Osteoblast (primary cell): ENCODE results near the gene EFS. TPM values are rescaled to one million over a fixed set of nuclear protein-coding genes. Genes with fewer than 3 reads are reported as not detected.
A peak's percentile ranks its signal among the peaks of the same experiment; 100 is the strongest.

Source experiments
- DNase-seq: peaks from one replicate; pipeline ENCODE4 v3.0.0; 2011; ENCODE audit warnings: low spot score, mixed read lengths; ENCODE audit not compliant: insufficient read length; ENCODE audit errors: missing footprints
- H2AFZ ChIP-seq: 2 replicates; pipeline ENCODE4 v1.6.0; 2011; ENCODE audit warnings: mild to moderate bottlenecking, low read length
- H3K27ac ChIP-seq: 2 replicates; pipeline ENCODE4 v1.5.1; 2011; ENCODE audit warnings: mild to moderate bottlenecking, low read depth, low read length, moderate library complexity
- H3K27me3 ChIP-seq: 2 replicates; pipeline ENCODE4 v1.6.0; 2012; ENCODE audit warnings: mild to moderate bottlenecking, control low read depth, inconsistent platforms, low read length, moderate library complexity; ENCODE audit not compliant: insufficient read depth
- H3K36me3 ChIP-seq: 2 replicates; pipeline ENCODE4 v1.5.1; 2011; ENCODE audit warnings: mild to moderate bottlenecking, low read length, control low read depth, moderate library complexity; ENCODE audit not compliant: insufficient read depth
- H3K4me1 ChIP-seq: 2 replicates; pipeline ENCODE4 v1.5.1; 2011; ENCODE audit warnings: mild to moderate bottlenecking, low read length, control low read depth, moderate library complexity; ENCODE audit not compliant: insufficient read depth
- H3K4me2 ChIP-seq: 2 replicates; pipeline ENCODE4 v1.6.0; 2011; ENCODE audit warnings: mild to moderate bottlenecking, low read length; ENCODE audit not compliant: insufficient read depth
- H3K4me3 ChIP-seq: fragments of 200-600 bp; sonication (generic); 3 replicates; pipeline ENCODE4 v1.5.1; 2012; ENCODE audit warnings: mild to moderate bottlenecking, low read length, inconsistent platforms; ENCODE audit not compliant: insufficient read depth
- H3K79me2 ChIP-seq: 2 replicates; pipeline ENCODE4 v1.6.0; 2012; ENCODE audit warnings: mild to moderate bottlenecking, low read length, control low read depth, inconsistent platforms; ENCODE audit not compliant: insufficient read depth
- H3K9me3 ChIP-seq: 2 replicates; pipeline ENCODE4 v1.5.1; 2011; ENCODE audit warnings: low read depth, low read length, control low read depth
- H4K20me1 ChIP-seq: 2 replicates; pipeline ENCODE4 v1.6.0; 2012; ENCODE audit warnings: mild to moderate bottlenecking, low read length, control low read depth; ENCODE audit not compliant: insufficient read depth
- CTCF ChIP-seq: IDR thresholded peaks from 2 replicates; pipeline ENCODE4 v1.5.1; 2011; ENCODE audit warnings: mild to moderate bottlenecking, low read depth, low read length, moderate library complexity; ENCODE audit errors: extremely low read depth
- total RNA-seq: library from RNA; depleted of rRNA; stranded (reverse); fragments of >200 nt; gene quantifications from 2 replicates; pipeline ENCODE4 v1.2.3, GENCODE V29; 2012

Gene EFS
- total RNA-seq, 1 donor = 9.8 TPM

DNA sequence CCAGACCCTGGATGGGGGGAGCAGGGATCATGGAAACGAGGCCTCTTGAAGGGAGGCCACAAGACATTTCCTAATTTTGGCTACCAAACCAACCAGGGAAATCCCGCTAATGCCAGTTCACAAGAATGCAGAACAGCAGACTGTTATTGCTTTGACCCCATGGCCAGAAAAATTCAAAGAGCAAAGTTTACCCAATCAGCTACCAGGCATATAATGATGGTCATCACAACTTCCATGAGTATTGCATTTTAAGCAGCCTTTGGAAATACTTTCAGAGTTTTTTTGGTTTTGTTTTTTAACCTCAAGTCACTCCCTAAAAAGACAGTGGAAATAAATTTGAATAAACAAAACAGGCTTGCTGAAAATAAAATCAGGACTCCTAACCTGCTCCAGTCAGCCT, 7.5 kb upstream of the EFS start, which contains the start of gene IL25:
Gene IL25 (plus strand): TSS at position 301 of the 400 bp plus-strand sequence.
- Histone ChIP-seq H3K27me3 (peaks cover 31% of the 10 kb centered on the region), H3K4me3 (no peak within 1 kb of the TSS), H3K27ac (no peak within 1 kb of the TSS), H3K36me3 (no peaks in the 10 kb centered on the region), H3K9me3 (no peaks in the 10 kb centered on the region), H2AFZ (no peak within 1 kb of the TSS), H3K79me2 (no peaks in the 10 kb centered on the region), H3K4me1 (no peaks in the 10 kb centered on the region), H4K20me1 (no peaks in the 10 kb centered on the region), H3K4me2 (no peak within 1 kb of the TSS)
- DNase-seq = no peak
- no peak for TF ChIP-seq CTCF

GRCh38 chr14:23371865-23372264, 6.9 kb upstream of the EFS start:
- Histone ChIP-seq H3K9me3 (no peaks in the 10 kb centered on the region), H3K4me3 (no peak overlapping the region), H3K79me2 (no peaks in the 10 kb centered on the region), H4K20me1 (no peaks in the 10 kb centered on the region), H2AFZ (no peak overlapping the region), H3K27me3 (peaks cover 31% of the 10 kb centered on the region), H3K4me1 (no peaks in the 10 kb centered on the region), H3K36me3 (no peaks in the 10 kb centered on the region), H3K4me2 (no peak overlapping the region), H3K27ac (no peak overlapping the region)
- no peak for TF ChIP-seq CTCF
- no peak for DNase-seq

DNA sequence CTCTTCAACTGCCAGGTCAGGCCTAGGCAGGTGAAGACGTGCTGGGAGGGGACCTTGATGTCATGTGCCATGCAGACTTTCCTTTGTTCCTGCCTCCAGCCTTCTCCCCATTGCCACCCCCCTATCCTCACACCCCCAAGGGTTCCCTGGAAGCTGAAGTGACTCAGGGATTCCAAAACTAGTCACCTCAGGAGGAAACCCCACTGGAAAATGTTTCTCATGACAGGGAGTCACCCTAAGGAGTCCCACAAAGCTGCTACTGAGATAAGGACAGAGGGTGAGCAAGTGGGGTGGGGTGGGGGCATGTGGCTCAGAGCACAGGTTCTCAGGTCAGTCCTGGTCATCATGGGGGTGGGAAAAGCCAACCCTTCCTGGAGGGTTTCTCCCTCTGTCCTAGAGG, 5.2 kb upstream of the EFS start:
- H3K79me2 ChIP-seq = no peaks in the 10 kb centered on the region
- no peaks in the 10 kb centered on the region for H4K20me1 ChIP-seq
- H3K27ac ChIP-seq = no peak overlapping the region
- H3K4me3 ChIP-seq = no peak overlapping the region
- H3K36me3 ChIP-seq = no peaks in the 10 kb centered on the region
- no peaks in the 10 kb centered on the region for H3K9me3 ChIP-seq
- no peaks in the 10 kb centered on the region for H3K4me1 ChIP-seq
- no peak for TF ChIP-seq CTCF
- no peak for DNase-seq
- no peak overlapping the region for H3K4me2 ChIP-seq
- H3K27me3 ChIP-seq = peaks cover 27% of the 10 kb centered on the region
- H2AFZ ChIP-seq = no peak overlapping the region

DNA sequence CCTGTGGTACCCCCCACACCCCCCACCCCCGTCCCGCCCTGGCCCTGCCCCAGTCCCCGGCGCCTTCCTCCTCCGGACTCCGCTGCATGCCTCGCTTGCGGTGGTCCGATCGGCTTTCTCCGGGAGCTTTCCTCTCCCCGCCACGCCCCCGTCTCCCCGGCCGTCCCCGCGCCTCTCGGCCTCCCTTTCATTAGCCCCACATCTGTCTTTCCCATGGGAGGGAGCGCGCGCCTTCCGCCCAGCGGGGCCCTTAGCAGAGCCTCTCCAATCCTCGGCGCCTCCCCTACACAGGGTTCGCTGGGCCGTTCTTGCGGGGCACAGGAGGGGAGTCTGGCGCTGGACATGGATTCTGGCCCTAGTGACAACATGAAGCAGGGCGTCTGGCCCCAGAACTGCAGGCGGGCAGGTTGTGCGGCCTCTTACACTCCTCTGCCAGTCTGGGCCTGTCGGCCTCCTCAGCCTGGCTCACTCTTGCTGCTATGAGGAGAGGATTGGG, 1.5 kb upstream of the EFS start:
- Histone ChIP-seq H3K36me3 (no peaks in the 10 kb centered on the region), H3K4me3 (peak overlapping the region; percentile 76)

More for the DNA sequence above, 1.5 kb upstream of the EFS start:
- peak; percentile 93 for DNase-seq
- peak overlapping the region; percentile 76 for H2AFZ ChIP-seq
- peaks cover 5% of the 10 kb centered on the region for H3K4me1 ChIP-seq
- peak overlapping the region; percentile 81 for H3K4me2 ChIP-seq
- no peak for TF ChIP-seq CTCF
- no peak overlapping the region for H3K27ac ChIP-seq
- H4K20me1 ChIP-seq = no peaks in the 10 kb centered on the region
- H3K79me2 ChIP-seq = peaks cover 4% of the 10 kb centered on the region
- peaks cover 12% of the 10 kb centered on the region for H3K27me3 ChIP-seq
- no peaks in the 10 kb centered on the region for H3K9me3 ChIP-seq
